ENCODE data around the gene RIMS3.

- TF ChIP-seq POLR2A (IDR thresholded peaks at IDR 0.05) (no peak), CTCF (IDR thresholded peaks at IDR 0.05) (no peak), POLR2AphosphoS5 (IDR thresholded peaks at IDR 0.05) (no peak), EP300 (IDR thresholded peaks at IDR 0.05) (no peak)
Observed at GRCh38 chr1:40628903-40629292, 36.6 kb downstream of the RIMS3 start.
